Measurements from ENCODE around the gene MCIDAS. TPM values are rescaled to one million over a fixed set of nuclear protein-coding genes. Genes with fewer than 3 reads are reported as not detected.
A peak's percentile ranks its signal among the peaks of the same experiment; 100 is the strongest.

Gene MCIDAS
- total RNA-seq = not detected

GRCh38 chr5:55226934-55227663 lies at the start of gene MCIDAS:
Gene MCIDAS, minus strand, starts transcription at chr5:55227315. Its CDS starts 177 bp downstream, at chr5:55227138.
- TF ChIP-seq, protein P1, sequence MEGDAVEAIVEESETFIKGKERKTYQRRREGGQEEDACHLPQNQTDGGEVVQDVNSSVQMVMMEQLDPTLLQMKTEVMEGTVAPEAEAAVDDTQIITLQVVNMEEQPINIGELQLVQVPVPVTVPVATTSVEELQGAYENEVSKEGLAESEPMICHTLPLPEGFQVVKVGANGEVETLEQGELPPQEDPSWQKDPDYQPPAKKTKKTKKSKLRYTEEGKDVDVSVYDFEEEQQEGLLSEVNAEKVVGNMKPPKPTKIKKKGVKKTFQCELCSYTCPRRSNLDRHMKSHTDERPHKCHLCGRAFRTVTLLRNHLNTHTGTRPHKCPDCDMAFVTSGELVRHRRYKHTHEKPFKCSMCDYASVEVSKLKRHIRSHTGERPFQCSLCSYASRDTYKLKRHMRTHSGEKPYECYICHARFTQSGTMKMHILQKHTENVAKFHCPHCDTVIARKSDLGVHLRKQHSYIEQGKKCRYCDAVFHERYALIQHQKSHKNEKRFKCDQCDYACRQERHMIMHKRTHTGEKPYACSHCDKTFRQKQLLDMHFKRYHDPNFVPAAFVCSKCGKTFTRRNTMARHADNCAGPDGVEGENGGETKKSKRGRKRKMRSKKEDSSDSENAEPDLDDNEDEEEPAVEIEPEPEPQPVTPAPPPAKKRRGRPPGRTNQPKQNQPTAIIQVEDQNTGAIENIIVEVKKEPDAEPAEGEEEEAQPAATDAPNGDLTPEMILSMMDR (IDR thresholded peaks at IDR 0.05) = peak; percentile 26
- Histone ChIP-seq H3K36me3 (no peaks in the 10 kb centered on the region), H3K4me1 (ENCODE audit: control insufficient read depth in 1 of 2, low read depth in 2 of 2) (peaks cover 16 to 33% of the 10 kb centered on the region in 2 donors), H3K4me3 (peak within 1 kb of the TSS; percentile 74), H3K27ac (no peak within 1 kb of the TSS), H3K9me3 (no peaks in the 10 kb centered on the region), H3K27me3 (replicated peaks; ENCODE audit: insufficient read depth) (peaks cover 42% of the 10 kb centered on the region)
- no peak for ATAC-seq (ENCODE audit: insufficient number of reproducible peaks, low FRiP score, low read depth)
- no peak for DNase-seq (ENCODE audit: low spot score)

- Histone ChIP-seq H3K27ac (no peak overlapping the region), H3K9me3 (no peaks in the 10 kb centered on the region), H3K4me1 (ENCODE audit: control insufficient read depth in 1 of 2, low read depth in 2 of 2) (no peaks in the 10 kb centered on the region), H3K4me3 (no peak overlapping the region), H3K36me3 (peaks cover 51% of the 10 kb centered on the region), H3K27me3 (replicated peaks; ENCODE audit: insufficient read depth) (no peaks in the 10 kb centered on the region)
- TF ChIP-seq, protein P1 (IDR thresholded peaks at IDR 0.05) = no peak
- DNase-seq (ENCODE audit: low spot score) = no peak
- ATAC-seq (ENCODE audit: insufficient number of reproducible peaks, low FRiP score, low read depth) = no peak
Observed at GRCh38 chr5:55276771-55277170, 49.7 kb upstream of the MCIDAS start.

DNA sequence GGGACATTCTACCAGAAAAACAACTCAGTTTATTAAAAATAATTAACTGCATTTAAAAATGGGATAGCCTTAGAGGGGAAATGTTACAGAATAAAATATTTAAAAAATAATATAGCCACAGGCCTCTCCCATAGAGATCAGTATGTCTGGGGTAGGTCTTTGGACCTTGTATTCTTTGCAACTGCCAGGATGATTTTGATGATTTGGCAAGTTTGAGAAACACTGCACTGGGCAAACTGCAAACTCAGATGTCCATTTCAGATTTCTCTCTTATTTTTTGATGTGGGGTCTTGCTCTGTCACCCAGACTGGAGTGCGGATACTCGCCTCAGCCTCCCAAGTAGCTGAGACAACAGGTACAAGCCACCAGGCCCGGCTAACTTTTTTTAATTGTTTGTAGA lies 31.2 kb upstream of the MCIDAS start:
- ATAC-seq (ENCODE audit: insufficient number of reproducible peaks, low FRiP score, low read depth) = no peak
- no peaks in the 10 kb centered on the region for H3K27me3 ChIP-seq (replicated peaks; ENCODE audit: insufficient read depth)
- no peaks in the 10 kb centered on the region for H3K9me3 ChIP-seq
- TF ChIP-seq, protein P1 (IDR thresholded peaks at IDR 0.05) = no peak
- no peak overlapping the region for H3K27ac ChIP-seq
- no peak overlapping the region for H3K4me3 ChIP-seq
- no peak for DNase-seq (ENCODE audit: low spot score)
- peaks cover 49% of the 10 kb centered on the region for H3K36me3 ChIP-seq
- H3K4me1 ChIP-seq (ENCODE audit: control insufficient read depth in 1 of 2, low read depth in 2 of 2) = no peaks in the 10 kb centered on the region

- H3K9me3 ChIP-seq = no peaks in the 10 kb centered on the region
- H3K27ac ChIP-seq = no peak overlapping the region
- peaks cover 35% of the 10 kb centered on the region for H3K36me3 ChIP-seq
- no peaks in the 10 kb centered on the region for H3K27me3 ChIP-seq (replicated peaks; ENCODE audit: insufficient read depth)
- TF ChIP-seq, protein P1 (IDR thresholded peaks at IDR 0.05) = no peak
- H3K4me1 ChIP-seq (ENCODE audit: control insufficient read depth in 1 of 2, low read depth in 2 of 2) = no peaks in the 10 kb centered on the region
- ATAC-seq (ENCODE audit: insufficient number of reproducible peaks, low FRiP score, low read depth) (no peak), DNase-seq (ENCODE audit: low spot score) (no peak)
- H3K4me3 ChIP-seq = no peak overlapping the region
Observed at GRCh38 chr5:55254802-55255201, 27.7 kb upstream of the MCIDAS start.

GRCh38 chr5:55250064-55250463 lies 22.9 kb upstream of the MCIDAS start:
- Histone ChIP-seq H3K36me3 (peaks cover 10% of the 10 kb centered on the region), H3K4me1 (ENCODE audit: control insufficient read depth in 1 of 2, low read depth in 2 of 2) (no peaks in the 10 kb centered on the region), H3K9me3 (peaks cover 4% of the 10 kb centered on the region), H3K4me3 (no peak overlapping the region), H3K27me3 (replicated peaks; ENCODE audit: insufficient read depth) (no peaks in the 10 kb centered on the region), H3K27ac (no peak overlapping the region)
- TF ChIP-seq, protein P1 (IDR thresholded peaks at IDR 0.05) = no peak
- ATAC-seq (ENCODE audit: insufficient number of reproducible peaks, low FRiP score, low read depth) (no peak), DNase-seq (ENCODE audit: low spot score) (no peak)
